Nephron (organoid): ENCODE results near the gene KSR1.
"Not testable (repeated sequence)": the region's sequence is repeated elsewhere in the genome, so short reads cannot be mapped to it uniquely, and the experiment has no call there.

ENCODE experiments used
- H3K27ac Mint-ChIP-seq, 3 experiments: 2 replicates each; pipeline ENCODE4 v1.8.0; 2020; ENCODE audit warnings: mixed read lengths in 3 of 3, mild to moderate bottlenecking in 2 of 3, moderate library complexity in 1 of 3
- H3K27me3 Mint-ChIP-seq: 2 replicates; pipeline ENCODE4 v1.8.0; 2021; ENCODE audit warnings: low read depth, mild to moderate bottlenecking, moderate library complexity, mixed read lengths
- H3K36me3 Mint-ChIP-seq: 2 replicates; pipeline ENCODE4 v1.8.0; 2020; ENCODE audit warnings: low read depth, mixed read lengths
- H3K4me1 Mint-ChIP-seq: 2 replicates; pipeline ENCODE4 v1.8.0; 2020; ENCODE audit warnings: mixed read lengths
- H3K4me3 Mint-ChIP-seq, 3 experiments: 2 replicates each; pipeline ENCODE4 v1.8.0; 2020; ENCODE audit warnings: mild to moderate bottlenecking in 3 of 3, mixed read lengths in 3 of 3, moderate library complexity in 2 of 3
- H3K9me3 Mint-ChIP-seq: 2 replicates; pipeline ENCODE4 v1.8.0; 2020; ENCODE audit warnings: mixed read lengths
- TF ChIP-seq, protein P1 (sequence below), 3 experiments: fragments of 200-600 bp; sonication (generic); IDR thresholded peaks; one replicate each; pipeline ENCODE4 v1.5.0; 2021; ENCODE audit warnings: antibody characterized with exemption in 3 of 3; ENCODE audit not compliant: unreplicated experiment in 3 of 3

Gene KSR1

DNA sequence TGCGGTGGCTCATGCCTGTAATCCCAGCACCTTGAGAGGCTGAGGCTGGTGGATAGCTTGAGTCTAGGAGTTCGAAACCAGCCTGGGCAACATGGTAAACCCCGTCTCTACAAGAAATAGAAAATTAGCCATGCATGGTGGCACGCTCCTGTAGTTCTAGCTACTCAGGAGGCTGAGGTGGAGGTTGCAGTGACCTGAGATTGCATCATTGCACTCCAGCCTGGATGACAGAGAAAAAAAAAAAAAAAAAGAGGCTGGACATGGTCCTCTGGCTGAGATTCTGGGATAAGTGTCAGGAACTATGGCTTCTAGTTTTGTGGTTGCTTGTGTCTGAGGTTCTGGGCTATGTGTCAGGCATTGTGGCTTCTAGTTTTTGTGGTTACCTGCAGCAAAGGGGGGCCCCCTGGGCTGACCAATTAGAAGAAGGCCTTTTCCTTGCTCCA is 7.0 kb downstream of the KSR1 start:
- peaks cover 35% of the 10 kb centered on the region for H3K4me1 Mint-ChIP-seq
- H3K4me3 Mint-ChIP-seq: no peak overlapping the region
- H3K9me3 Mint-ChIP-seq: no peaks in the 10 kb centered on the region
- H3K36me3 Mint-ChIP-seq: no peaks in the 10 kb centered on the region
- TF ChIP-seq, protein P1, sequence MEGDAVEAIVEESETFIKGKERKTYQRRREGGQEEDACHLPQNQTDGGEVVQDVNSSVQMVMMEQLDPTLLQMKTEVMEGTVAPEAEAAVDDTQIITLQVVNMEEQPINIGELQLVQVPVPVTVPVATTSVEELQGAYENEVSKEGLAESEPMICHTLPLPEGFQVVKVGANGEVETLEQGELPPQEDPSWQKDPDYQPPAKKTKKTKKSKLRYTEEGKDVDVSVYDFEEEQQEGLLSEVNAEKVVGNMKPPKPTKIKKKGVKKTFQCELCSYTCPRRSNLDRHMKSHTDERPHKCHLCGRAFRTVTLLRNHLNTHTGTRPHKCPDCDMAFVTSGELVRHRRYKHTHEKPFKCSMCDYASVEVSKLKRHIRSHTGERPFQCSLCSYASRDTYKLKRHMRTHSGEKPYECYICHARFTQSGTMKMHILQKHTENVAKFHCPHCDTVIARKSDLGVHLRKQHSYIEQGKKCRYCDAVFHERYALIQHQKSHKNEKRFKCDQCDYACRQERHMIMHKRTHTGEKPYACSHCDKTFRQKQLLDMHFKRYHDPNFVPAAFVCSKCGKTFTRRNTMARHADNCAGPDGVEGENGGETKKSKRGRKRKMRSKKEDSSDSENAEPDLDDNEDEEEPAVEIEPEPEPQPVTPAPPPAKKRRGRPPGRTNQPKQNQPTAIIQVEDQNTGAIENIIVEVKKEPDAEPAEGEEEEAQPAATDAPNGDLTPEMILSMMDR (IDR thresholded peaks at IDR 0.05; ENCODE audit: unreplicated experiment in 3 of 3): no peak
- H3K27ac Mint-ChIP-seq: no peak overlapping the region
- H3K27me3 Mint-ChIP-seq: peaks cover 3% of the 10 kb centered on the region

DNA sequence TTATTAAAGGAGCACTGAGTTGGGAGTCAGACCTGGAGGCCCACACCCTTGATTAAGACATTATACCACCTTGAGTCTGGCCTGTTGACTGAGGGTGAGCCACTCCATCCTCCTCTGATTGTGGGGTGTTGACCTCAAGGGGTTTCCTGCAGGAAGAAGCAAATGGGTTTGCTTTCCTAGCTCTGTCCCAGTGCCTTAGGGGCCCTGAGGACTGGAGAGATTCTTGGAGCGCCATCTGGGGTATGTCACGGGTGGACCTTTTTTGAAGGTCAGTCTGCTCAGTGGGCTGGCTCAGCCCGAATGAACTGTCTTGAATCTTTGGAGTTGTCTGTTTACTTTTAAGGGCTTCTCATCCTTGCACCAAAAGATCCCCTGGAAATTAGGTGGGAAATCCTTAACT is 7.8 kb downstream of the KSR1 start:
- H3K27ac Mint-ChIP-seq, H3K27me3 Mint-ChIP-seq, H3K9me3 Mint-ChIP-seq, H3K36me3 Mint-ChIP-seq, H3K4me3 Mint-ChIP-seq: not testable (repeated sequence)
- peaks cover 27% of the 10 kb centered on the region for H3K4me1 Mint-ChIP-seq

DNA sequence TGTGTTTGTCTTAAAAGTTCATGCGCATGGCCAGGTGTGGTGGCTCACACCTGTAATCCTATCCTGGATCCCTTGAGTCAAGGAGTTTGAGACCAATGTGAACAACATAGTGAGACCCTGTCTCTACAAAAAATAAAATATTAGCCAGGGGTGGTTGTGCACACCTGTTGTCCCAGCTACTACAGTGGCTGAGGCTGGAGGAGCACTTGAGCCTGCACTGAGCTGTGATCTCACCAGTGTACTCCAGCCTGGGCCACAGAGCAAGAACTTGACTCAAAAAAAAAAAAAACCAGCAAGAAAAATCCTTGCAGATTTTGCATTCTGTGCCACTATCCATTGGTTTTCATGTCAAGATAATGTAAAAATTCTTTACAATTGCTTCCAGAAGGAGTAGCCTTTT is 8.2 kb downstream of the KSR1 start:
- no peak overlapping the region for H3K4me3 Mint-ChIP-seq
- peaks cover 25% of the 10 kb centered on the region for H3K4me1 Mint-ChIP-seq
- peaks cover 3% of the 10 kb centered on the region for H3K27me3 Mint-ChIP-seq
- H3K27ac Mint-ChIP-seq: no peak overlapping the region
- H3K36me3 Mint-ChIP-seq: no peaks in the 10 kb centered on the region
- H3K9me3 Mint-ChIP-seq: no peaks in the 10 kb centered on the region
- TF ChIP-seq, protein P1 (IDR thresholded peaks at IDR 0.05; ENCODE audit: unreplicated experiment in 3 of 3): no peak

DNA sequence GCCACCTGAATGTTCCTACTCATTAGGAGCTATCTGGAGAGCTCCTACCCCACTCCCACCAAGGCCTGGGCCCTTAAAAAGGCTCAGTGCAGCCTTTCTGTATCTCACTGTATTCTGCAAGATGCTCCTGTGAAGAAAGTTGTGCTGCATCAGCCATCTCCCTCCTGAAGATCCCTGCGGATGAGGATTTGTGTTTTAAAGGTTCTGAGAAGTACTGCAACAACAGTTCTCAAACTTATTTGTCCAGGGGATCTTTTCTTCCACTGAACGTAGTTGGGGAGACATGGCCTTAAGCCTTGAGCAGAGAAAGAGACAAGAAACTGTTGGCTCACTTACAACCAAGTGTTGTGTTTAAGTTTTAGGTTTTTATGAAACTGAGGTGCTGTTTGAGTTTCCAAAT is 9.6 kb downstream of the KSR1 start:
- not testable (repeated sequence) for H3K27me3 Mint-ChIP-seq, H3K9me3 Mint-ChIP-seq, H3K4me3 Mint-ChIP-seq, H3K36me3 Mint-ChIP-seq
- Mint-ChIP-seq H3K4me1 (peaks cover 23% of the 10 kb centered on the region), H3K27ac (peak overlapping the region in 1 of 3 experiments; percentile 3)

DNA sequence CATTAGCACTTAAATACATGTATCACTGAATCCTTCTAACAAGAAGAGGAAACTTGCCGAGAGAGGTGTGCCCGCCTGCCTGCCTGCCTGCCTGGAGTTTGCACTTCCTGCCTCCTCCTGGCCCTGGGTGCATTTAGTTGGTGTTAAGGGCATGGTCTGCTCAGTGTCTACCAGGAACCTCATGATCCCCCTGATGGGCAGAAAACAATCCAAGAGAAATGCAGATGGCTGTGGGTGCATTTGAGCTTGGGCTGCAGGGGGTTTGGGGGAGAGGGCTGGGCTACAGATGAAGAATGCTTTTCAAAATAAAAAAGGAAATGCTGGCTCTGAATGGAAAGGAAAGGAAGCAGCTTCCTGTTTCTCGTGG is 10.1 kb downstream of the KSR1 start:
- H3K9me3 Mint-ChIP-seq: no peaks in the 10 kb centered on the region
- no peaks in the 10 kb centered on the region for H3K36me3 Mint-ChIP-seq
- TF ChIP-seq, protein P1 (IDR thresholded peaks at IDR 0.05; ENCODE audit: unreplicated experiment in 3 of 3): no peak
- H3K27ac Mint-ChIP-seq: peak overlapping the region in 2 of 3 experiments; percentile 3 to 14
- peaks cover 3% of the 10 kb centered on the region for H3K27me3 Mint-ChIP-seq
- no peak overlapping the region for H3K4me3 Mint-ChIP-seq
- H3K4me1 Mint-ChIP-seq: peaks cover 23% of the 10 kb centered on the region

DNA sequence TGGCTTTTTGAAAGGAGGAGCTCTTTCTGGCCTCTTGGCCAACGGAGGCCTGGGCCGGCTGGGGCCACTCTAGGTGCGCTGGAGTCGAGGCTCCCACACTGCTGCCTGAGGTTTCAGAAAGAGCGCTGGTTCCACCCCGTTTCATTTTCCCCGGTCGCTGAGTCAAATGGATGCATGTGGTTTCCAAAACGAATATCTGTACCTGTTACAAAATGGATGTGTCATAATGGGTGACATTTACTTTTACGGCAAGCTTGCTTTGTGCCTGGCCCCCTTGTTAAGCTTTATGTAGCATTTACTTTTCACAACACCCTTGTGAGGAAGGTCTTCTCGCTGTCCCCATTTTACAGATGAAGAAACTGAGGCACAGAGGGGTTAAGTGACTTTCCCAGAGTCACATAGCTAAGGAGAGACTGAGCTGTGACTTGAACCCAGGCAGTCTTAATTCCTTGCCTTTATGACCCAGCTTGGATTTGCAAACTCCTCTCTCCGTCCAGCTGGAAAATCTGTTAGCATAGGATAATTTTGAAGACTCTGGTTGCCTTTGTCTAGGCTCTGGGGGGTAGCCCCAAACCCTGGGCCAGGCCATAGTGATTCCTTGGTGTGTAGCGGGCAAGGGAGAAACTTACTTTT is 10.6 kb downstream of the KSR1 start:
- Mint-ChIP-seq H3K9me3 (no peaks in the 10 kb centered on the region), H3K27me3 (no peaks in the 10 kb centered on the region), H3K27ac (peak overlapping the region in 1 of 3 experiments; percentile 14), H3K4me3 (no peak overlapping the region), H3K36me3 (no peaks in the 10 kb centered on the region), H3K4me1 (peaks cover 23% of the 10 kb centered on the region)
- TF ChIP-seq, protein P1 (IDR thresholded peaks at IDR 0.05; ENCODE audit: unreplicated experiment in 3 of 3): no peak

DNA sequence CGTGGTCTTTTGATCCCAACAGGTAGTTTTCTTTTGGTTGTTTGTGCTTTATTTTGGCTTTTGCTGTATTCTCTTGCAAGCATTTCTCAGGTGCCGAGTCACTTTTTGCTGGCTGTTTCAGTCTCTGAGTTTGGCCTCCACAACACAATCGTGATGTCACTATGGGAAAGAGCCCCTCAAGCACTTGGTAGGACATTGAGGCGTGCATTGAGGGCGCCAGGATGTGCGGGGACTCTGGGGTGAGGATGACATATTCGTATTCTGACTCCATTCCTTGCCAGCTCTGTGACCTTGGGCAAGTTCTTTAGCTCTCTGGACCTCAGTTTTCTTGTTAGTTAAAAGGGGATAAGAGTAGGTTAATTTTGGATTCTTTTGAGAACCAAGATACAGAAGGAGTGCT is 13.0 kb downstream of the KSR1 start:
- Mint-ChIP-seq H3K36me3 (no peaks in the 10 kb centered on the region), H3K9me3 (no peaks in the 10 kb centered on the region), H3K27ac (no peak overlapping the region), H3K4me3 (no peak overlapping the region), H3K27me3 (no peaks in the 10 kb centered on the region), H3K4me1 (peaks cover 28% of the 10 kb centered on the region)
- TF ChIP-seq, protein P1 (IDR thresholded peaks at IDR 0.05; ENCODE audit: unreplicated experiment in 3 of 3): no peak
